Measurements from ENCODE around the gene UGT1A10.

GRCh38 chr2:233754872-233755611, 118.8 kb downstream of the UGT1A10 start:
- TF ChIP-seq POLR2A (IDR thresholded peaks at IDR 0.05; ENCODE audit: low read depth, low read length) = no peak
- TF ChIP-seq POLR2AphosphoS5 (IDR thresholded peaks at IDR 0.05; ENCODE audit: low read depth, low read length) = no peak
